Activated CD8-positive, alpha-beta T cell treated with anti-CD3 and anti-CD28 coated beads for 36 hours (primary cell): Measurements from ENCODE around the gene GTF2H3. TPM values are rescaled to one million over a fixed set of nuclear protein-coding genes. Genes with fewer than 3 reads are reported as not detected.
A peak's percentile ranks its signal among the peaks of the same experiment; 100 is the strongest.

ENCODE experiments used
- ATAC-seq: fragments of 200-7000 bp; cut with Tn5 transposase; one replicate; pipeline ENCODE4 v1.10.0; 2021; ENCODE audit warnings: mild to moderate bottlenecking, moderate library complexity
- CTCF ChIA-PET: fragments of 350-600 bp; sonication (Branson Sonifier 250); formaldehyde crosslinking; loops from one replicate; lab custom pipeline; 2021; ENCODE audit warnings: antibody characterized with exemption; lab: Charles Lee
- POLR2A ChIA-PET: fragments of 350-600 bp; sonication (Branson Sonifier 250); formaldehyde crosslinking; loops from one replicate; lab custom pipeline; 2021; ENCODE audit warnings: antibody characterized with exemption; lab: Charles Lee
- DNase-seq: peaks from one replicate; pipeline ENCODE4 v3.0.0-alpha.2; 2020
- H3K27ac Mint-ChIP-seq: one replicate; pipeline ENCODE4 v1.8.0; 2021; ENCODE audit warnings: mild to moderate bottlenecking, mixed read lengths
- H3K27me3 Mint-ChIP-seq: one replicate; pipeline ENCODE4 v1.8.0; 2021; ENCODE audit warnings: mixed read lengths
- H3K36me3 Mint-ChIP-seq: one replicate; pipeline ENCODE4 v1.8.0; 2021; ENCODE audit warnings: low read depth, mixed read lengths
- H3K4me1 Mint-ChIP-seq: one replicate; pipeline ENCODE4 v1.8.0; 2021; ENCODE audit warnings: low read depth, mixed read lengths
- H3K4me3 Mint-ChIP-seq: one replicate; pipeline ENCODE4 v1.8.0; 2021; ENCODE audit warnings: mild to moderate bottlenecking, moderate library complexity, mixed read lengths
- H3K9me3 Mint-ChIP-seq: one replicate; pipeline ENCODE4 v1.8.0; 2021; ENCODE audit warnings: mixed read lengths
- CTCF ChIP-seq: fragments of 200-600 bp; IDR thresholded peaks from one replicate; pipeline ENCODE4 v1.8.0; 2022; ENCODE audit warnings: antibody characterized with exemption, mild to moderate bottlenecking
- intact Hi-C: fragments of 100-400 bp; cut with micrococcal nuclease; formaldehyde crosslinking; loops from one replicate; pipeline ENCODE4 v1.10.0; 2022
- total RNA-seq, 2 experiments: library from RNA; stranded (reverse); gene quantifications; one replicate each; pipeline ENCODE4 v1.2.3, GENCODE V29; 2021

Gene GTF2H3
- total RNA-seq, 2 experiments from 2014 or later, result 78.6 to 80.0 TPM

GRCh38 chr12:123659996-123660727, 26.5 kb downstream of the GTF2H3 start:
- H3K4me1 Mint-ChIP-seq, result peaks cover 6% of the 10 kb centered on the region
- ChIA-PET CTCF (no interaction called here), POLR2A (interaction anchor here (2.2 kb wide), 1 partner anchor 15 kb away, joined by 5 read pairs; no protein-coding TSS in a partner anchor)
- no peak overlapping the region for H3K4me3 Mint-ChIP-seq
- no peaks in the 10 kb centered on the region for H3K27me3 Mint-ChIP-seq
- peaks cover 35% of the 10 kb centered on the region for H3K36me3 Mint-ChIP-seq
- H3K9me3 Mint-ChIP-seq, result no peaks in the 10 kb centered on the region
- ATAC-seq, result no peak
- no peak for DNase-seq
- TF ChIP-seq CTCF, result no peak
- intact Hi-C loops, result no loop called here
- H3K27ac Mint-ChIP-seq, result peak overlapping the region; percentile 61

GRCh38 chr12:123667771-123668170, 34.1 kb downstream of the GTF2H3 start:
- ChIA-PET CTCF (no interaction called here), POLR2A (no interaction called here)
- DNase-seq (no peak), ATAC-seq (no peak)
- peaks cover 14% of the 10 kb centered on the region for H3K4me1 Mint-ChIP-seq
- H3K36me3 Mint-ChIP-seq, result peaks cover 11% of the 10 kb centered on the region
- no peak overlapping the region for H3K4me3 Mint-ChIP-seq
- no peaks in the 10 kb centered on the region for H3K9me3 Mint-ChIP-seq
- intact Hi-C loops, result no loop called here
- no peak overlapping the region for H3K27ac Mint-ChIP-seq
- no peak for TF ChIP-seq CTCF
- no peaks in the 10 kb centered on the region for H3K27me3 Mint-ChIP-seq

GRCh38 chr12:123670882-123671728, 37.5 kb downstream of the GTF2H3 start, which contains the start of gene TCTN2:
Gene TCTN2, plus strand, starts transcription at chr12:123671113. Its CDS starts 128 bp downstream, at chr12:123671241.
- peak within 1 kb of the TSS; percentile 82 for H3K4me3 Mint-ChIP-seq
- peak; percentile 100 for ATAC-seq
- no peaks in the 10 kb centered on the region for H3K27me3 Mint-ChIP-seq
- no peaks in the 10 kb centered on the region for H3K36me3 Mint-ChIP-seq
- H3K9me3 Mint-ChIP-seq, result no peaks in the 10 kb centered on the region
- no peak for TF ChIP-seq CTCF
- DNase-seq, result peak; percentile 97
- intact Hi-C loops, result no loop called here
- CTCF ChIA-PET, result interaction anchor here (1.3 kb wide), 1 partner anchor 43 kb away, joined by 6 read pairs; no protein-coding TSS in a partner anchor
- peaks cover 14% of the 10 kb centered on the region for H3K4me1 Mint-ChIP-seq
- peak within 1 kb of the TSS; percentile 30 for H3K27ac Mint-ChIP-seq
- POLR2A ChIA-PET, result interaction anchor here (1.2 to 1.8 kb wide), 2 partner anchors 43 to 78 kb away, joined by 4 to 6 read pairs; no protein-coding TSS in a partner anchor

GRCh38 chr12:123671876-123672275, 38.2 kb downstream of the GTF2H3 start:
- TF ChIP-seq CTCF, result no peak
- intact Hi-C loops, result no loop called here
- no peak for DNase-seq
- peaks cover 14% of the 10 kb centered on the region for H3K4me1 Mint-ChIP-seq
- ChIA-PET POLR2A (interaction anchor here (1.2 to 1.8 kb wide), 2 partner anchors 43 to 77 kb away, joined by 4 to 6 read pairs; no protein-coding TSS in a partner anchor), CTCF (interaction anchor here (1.3 kb wide), 1 partner anchor 42 kb away, joined by 6 read pairs; no protein-coding TSS in a partner anchor)
- H3K27ac Mint-ChIP-seq, result no peak overlapping the region
- no peaks in the 10 kb centered on the region for H3K27me3 Mint-ChIP-seq
- peak overlapping the region; percentile 82 for H3K4me3 Mint-ChIP-seq
- no peaks in the 10 kb centered on the region for H3K36me3 Mint-ChIP-seq
- ATAC-seq, result no peak
- H3K9me3 Mint-ChIP-seq, result no peaks in the 10 kb centered on the region
